A673 (cell line): Measurements from ENCODE around the gene CYSRT1.

Source experiments
- EZH2 ChIP-seq: fragments of 200-600 bp; sonication (generic); IDR thresholded peaks from 2 replicates; pipeline ENCODE4 v1.6.1; 2017; ENCODE audit warnings: borderline replicate concordance, low read depth, mild to moderate bottlenecking, mixed read lengths, antibody characterized with exemption, low read length; ENCODE audit not compliant: poor library complexity, severe bottlenecking
- TF ChIP-seq, protein P1 (sequence below): fragments of 300-800, 200-600 bp; sonication (generic); conservative IDR thresholded peaks from 2 replicates; pipeline ENCODE4 v1.5.1; 2017; ENCODE audit warnings: low read depth, mild to moderate bottlenecking, antibody characterized with exemption, low read length, moderate library complexity, mixed read lengths

DNA sequence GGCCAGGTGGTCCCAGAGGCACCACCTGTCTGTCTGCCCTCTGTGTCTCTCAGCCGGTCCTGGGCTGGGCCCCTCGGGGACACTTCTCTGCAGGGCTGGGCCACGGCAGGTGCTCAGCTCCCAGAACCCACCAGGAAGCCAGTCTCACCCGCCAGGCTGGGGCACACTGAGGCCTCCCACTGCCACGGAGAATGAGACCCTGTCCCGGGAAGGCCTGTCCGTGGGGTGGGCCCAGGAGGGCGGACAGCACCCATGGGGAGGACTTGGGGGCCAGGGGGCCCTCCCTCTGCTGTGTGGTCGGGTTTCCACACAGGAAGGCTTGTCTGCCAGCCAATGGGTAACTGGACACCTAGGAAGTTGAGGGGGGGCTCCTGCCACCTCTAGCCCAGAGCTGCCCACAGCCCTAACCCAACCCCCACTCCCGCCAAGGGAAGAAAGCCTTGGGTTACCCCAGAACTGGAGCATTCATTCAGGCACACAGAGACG is 12.0 kb downstream of the CYSRT1 start:
- TF ChIP-seq EZH2, result no peak
- TF ChIP-seq, protein P1, sequence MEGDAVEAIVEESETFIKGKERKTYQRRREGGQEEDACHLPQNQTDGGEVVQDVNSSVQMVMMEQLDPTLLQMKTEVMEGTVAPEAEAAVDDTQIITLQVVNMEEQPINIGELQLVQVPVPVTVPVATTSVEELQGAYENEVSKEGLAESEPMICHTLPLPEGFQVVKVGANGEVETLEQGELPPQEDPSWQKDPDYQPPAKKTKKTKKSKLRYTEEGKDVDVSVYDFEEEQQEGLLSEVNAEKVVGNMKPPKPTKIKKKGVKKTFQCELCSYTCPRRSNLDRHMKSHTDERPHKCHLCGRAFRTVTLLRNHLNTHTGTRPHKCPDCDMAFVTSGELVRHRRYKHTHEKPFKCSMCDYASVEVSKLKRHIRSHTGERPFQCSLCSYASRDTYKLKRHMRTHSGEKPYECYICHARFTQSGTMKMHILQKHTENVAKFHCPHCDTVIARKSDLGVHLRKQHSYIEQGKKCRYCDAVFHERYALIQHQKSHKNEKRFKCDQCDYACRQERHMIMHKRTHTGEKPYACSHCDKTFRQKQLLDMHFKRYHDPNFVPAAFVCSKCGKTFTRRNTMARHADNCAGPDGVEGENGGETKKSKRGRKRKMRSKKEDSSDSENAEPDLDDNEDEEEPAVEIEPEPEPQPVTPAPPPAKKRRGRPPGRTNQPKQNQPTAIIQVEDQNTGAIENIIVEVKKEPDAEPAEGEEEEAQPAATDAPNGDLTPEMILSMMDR, result no peak
